Immature natural killer cell (primary cell): ENCODE data around the gene CNTN6. TPM values are rescaled to one million over a fixed set of nuclear protein-coding genes. Genes with fewer than 3 reads are reported as not detected.

Source experiments
- DNase-seq, 3 donors: peaks; one replicate each; pipeline ENCODE4 v3.0.0; 2022; ENCODE audit warnings: mixed read lengths in 1 of 3
- H3K27ac Mint-ChIP-seq, 6 donors: one replicate each; pipeline ENCODE4 v1.8.0; 2020; ENCODE audit warnings: mixed read lengths in 6 of 6, mild to moderate bottlenecking in 5 of 6, inconsistent platforms in 4 of 6, moderate library complexity in 3 of 6
- H3K27me3 Mint-ChIP-seq, 3 donors: one replicate each; pipeline ENCODE4 v1.8.0; 2020 to 2021; ENCODE audit warnings: low read depth in 3 of 3, mild to moderate bottlenecking in 3 of 3, mixed read lengths in 3 of 3, moderate library complexity in 3 of 3, inconsistent platforms in 1 of 3
- H3K36me3 Mint-ChIP-seq, 3 donors: one replicate each; pipeline ENCODE4 v1.8.0; 2020; ENCODE audit warnings: mixed read lengths in 3 of 3, inconsistent platforms in 2 of 3, mild to moderate bottlenecking in 2 of 3
- H3K4me1 Mint-ChIP-seq, 2 donors: one replicate each; pipeline ENCODE4 v1.8.0; 2020; ENCODE audit warnings: inconsistent platforms in 2 of 2, mild to moderate bottlenecking in 2 of 2, mixed read lengths in 2 of 2, moderate library complexity in 1 of 2
- H3K4me3 Mint-ChIP-seq, 5 donors: one replicate each; pipeline ENCODE4 v1.8.0; 2020; ENCODE audit warnings: mild to moderate bottlenecking in 5 of 5, mixed read lengths in 5 of 5, inconsistent platforms in 3 of 5, moderate library complexity in 3 of 5
- H3K9me3 Mint-ChIP-seq, 6 donors: one replicate each; pipeline ENCODE4 v1.8.0; 2020; ENCODE audit warnings: mild to moderate bottlenecking in 6 of 6, mixed read lengths in 6 of 6, inconsistent platforms in 4 of 6, moderate library complexity in 3 of 6
- polyA plus RNA-seq, 3 donors: library from polyadenylated mRNA; unstranded; fragments of 300-500 nt; fragmentation: Illumina TruSeq; gene quantifications; one replicate each; pipeline ENCODE4 v1.2.3, GENCODE V29; 2021

CNTN6 gene
- polyA plus RNA-seq, 3 donors from 2014 or later: not detected

DNA sequence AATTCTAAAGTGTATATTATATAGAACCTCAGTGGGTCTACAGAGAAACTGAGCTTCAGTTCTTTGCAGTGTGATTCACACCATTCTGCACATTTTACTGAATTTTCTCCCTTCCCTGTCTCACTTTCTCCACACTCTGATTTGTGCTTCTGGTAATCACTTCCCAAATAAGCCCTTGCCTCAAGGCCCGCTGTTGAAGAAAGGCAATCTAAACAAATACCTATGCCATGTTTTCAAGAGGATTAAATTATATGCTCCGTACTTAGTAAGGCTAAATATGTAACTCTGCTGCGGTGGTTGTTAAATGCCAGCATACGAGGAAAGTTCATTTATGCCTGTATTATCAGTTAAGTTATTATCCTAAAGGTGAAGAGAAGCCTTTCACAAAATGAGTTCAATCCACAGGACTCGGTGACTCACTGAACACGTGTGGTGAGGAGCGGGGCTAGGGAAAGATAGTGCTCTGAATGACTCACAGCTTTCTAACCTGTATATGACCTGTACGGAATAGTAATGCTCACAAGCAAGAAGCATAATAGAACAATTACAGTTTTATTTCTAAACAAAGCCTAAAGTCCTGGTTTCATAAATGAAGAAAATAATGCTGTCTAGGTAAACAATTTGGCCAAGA, 25.1 kb downstream of the CNTN6 start:
- no peak for DNase-seq
- Mint-ChIP-seq H3K4me1 (no peaks in the 10 kb centered on the region), H3K4me3 (no peak overlapping the region), H3K9me3 (peaks cover 3 to 54% (median 24%) of the 10 kb centered on the region in 6 donors), H3K27me3 (no peaks in the 10 kb centered on the region), H3K36me3 (no peaks in the 10 kb centered on the region), H3K27ac (no peak overlapping the region)

DNA sequence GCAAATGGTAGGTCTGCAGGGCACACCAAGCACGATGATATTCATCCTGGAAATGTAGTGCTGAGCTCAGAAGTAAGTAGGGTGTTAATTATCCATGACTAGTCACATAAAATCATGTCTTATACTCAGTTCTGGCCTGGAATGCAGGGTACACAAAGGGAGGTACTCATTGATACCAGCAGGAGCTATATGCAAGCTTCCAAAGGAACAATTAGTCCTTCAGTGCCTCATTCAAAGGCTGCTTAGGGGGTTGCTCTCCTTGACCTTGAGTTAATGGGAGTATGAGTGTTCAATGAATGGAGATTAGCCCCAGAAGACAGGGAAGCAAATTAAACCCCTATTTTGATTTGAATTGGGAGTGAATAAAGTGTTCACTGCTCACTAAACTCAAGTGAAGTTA, 38.3 kb downstream of the CNTN6 start:
- no peak overlapping the region for H3K27ac Mint-ChIP-seq
- no peak overlapping the region for H3K4me3 Mint-ChIP-seq
- H3K4me1 Mint-ChIP-seq: no peaks in the 10 kb centered on the region
- H3K27me3 Mint-ChIP-seq: peaks cover 0 to 2% (median 0%) of the 10 kb centered on the region in 3 donors
- no peak for DNase-seq
- peaks cover 6 to 43% (median 18%) of the 10 kb centered on the region in 6 donors for H3K9me3 Mint-ChIP-seq
- H3K36me3 Mint-ChIP-seq: no peaks in the 10 kb centered on the region

DNA sequence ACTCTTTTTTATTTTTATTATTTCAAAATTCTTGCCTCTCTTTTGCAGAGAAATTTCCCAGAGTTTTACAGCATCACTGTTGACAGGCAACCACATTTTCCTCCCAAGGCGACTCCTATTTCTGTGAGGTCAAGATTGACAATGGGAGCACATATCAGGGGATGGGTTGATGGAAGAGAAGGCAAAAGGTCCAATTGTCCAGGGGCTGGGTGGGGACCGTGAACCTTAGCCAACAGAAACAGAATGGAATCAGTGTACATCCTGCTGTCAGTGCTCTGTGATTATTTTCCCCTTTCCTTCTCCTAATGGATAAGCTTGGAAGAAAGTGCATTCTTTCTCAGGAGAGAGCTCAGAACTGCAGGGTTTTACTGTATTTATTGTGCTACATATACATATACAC, 42.4 kb downstream of the CNTN6 start:
- no peaks in the 10 kb centered on the region for H3K36me3 Mint-ChIP-seq
- H3K27me3 Mint-ChIP-seq: peaks cover 0 to 6% (median 0%) of the 10 kb centered on the region in 3 donors
- peaks cover 4 to 43% (median 27%) of the 10 kb centered on the region in 6 donors for H3K9me3 Mint-ChIP-seq
- no peak for DNase-seq
- no peaks in the 10 kb centered on the region for H3K4me1 Mint-ChIP-seq
- H3K27ac Mint-ChIP-seq: no peak overlapping the region
- no peak overlapping the region for H3K4me3 Mint-ChIP-seq

DNA sequence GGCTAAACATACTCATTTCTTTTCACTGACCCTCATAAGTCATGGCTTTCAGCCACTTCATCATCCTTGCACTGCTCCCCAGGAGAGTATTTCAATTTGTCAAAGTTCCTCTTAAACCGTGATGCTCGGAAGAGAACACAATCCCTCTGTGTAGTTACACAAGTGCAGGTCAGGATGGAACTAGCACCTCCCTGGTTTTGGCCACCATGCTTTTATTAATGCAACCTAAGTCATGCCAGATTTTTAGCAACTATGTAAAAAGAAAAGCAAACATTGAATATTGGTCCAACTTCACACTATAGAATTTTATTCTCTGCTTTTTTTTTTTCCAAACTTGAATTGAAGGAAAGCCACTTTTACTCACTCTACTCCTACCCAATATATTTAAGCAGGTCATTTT, 45.2 kb downstream of the CNTN6 start:
- no peak overlapping the region for H3K27ac Mint-ChIP-seq
- no peaks in the 10 kb centered on the region for H3K36me3 Mint-ChIP-seq
- H3K9me3 Mint-ChIP-seq: peaks cover 9 to 32% (median 17%) of the 10 kb centered on the region in 6 donors
- no peak overlapping the region for H3K4me3 Mint-ChIP-seq
- no peak for DNase-seq
- no peaks in the 10 kb centered on the region for H3K4me1 Mint-ChIP-seq
- peaks cover 0 to 6% (median 0%) of the 10 kb centered on the region in 3 donors for H3K27me3 Mint-ChIP-seq

DNA sequence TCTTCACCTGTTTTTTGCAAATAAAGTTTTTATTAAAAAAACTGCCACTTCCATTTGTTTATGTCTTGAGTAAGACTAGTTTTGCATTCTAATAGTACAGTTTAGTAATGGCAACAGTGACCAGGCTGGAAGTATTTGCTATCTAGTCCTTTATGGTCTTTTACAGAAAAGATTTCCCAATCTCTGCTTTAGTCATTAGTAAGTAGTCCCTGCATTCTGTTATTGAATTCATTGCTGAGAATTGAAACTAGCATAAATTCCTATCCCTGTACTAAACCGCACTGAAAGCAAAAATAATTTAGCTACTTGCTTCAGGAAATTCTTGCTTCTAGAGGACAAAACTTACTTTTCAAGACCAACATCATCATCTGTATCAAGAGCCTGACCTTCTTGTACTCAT, 46.2 kb downstream of the CNTN6 start:
- no peak for DNase-seq
- H3K4me1 Mint-ChIP-seq: no peaks in the 10 kb centered on the region
- H3K36me3 Mint-ChIP-seq: no peaks in the 10 kb centered on the region

DNA sequence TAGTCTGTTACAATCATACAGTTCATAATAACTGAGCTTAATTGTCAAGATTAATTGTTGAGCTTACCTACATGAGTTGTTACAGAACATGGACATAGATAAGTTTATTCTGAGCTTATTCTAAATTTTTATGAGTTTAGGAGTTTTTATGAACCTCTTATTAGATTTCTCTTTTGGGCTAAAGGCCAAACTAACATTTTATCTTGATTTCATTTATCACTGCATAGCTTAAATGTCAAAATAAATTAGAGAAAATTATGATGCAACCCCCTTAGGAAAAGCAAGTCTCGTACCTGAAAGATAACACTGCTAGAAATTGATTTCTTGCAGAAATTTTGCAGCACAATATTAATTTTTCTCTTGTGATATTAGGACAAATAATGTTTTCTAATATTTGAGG, 54.5 kb downstream of the CNTN6 start:
- no peaks in the 10 kb centered on the region for H3K27me3 Mint-ChIP-seq
- no peaks in the 10 kb centered on the region for H3K36me3 Mint-ChIP-seq
- DNase-seq: no peak
- H3K9me3 Mint-ChIP-seq: peaks cover 2 to 53% (median 5%) of the 10 kb centered on the region in 6 donors
- H3K4me1 Mint-ChIP-seq: no peaks in the 10 kb centered on the region
- no peak overlapping the region for H3K4me3 Mint-ChIP-seq
- no peak overlapping the region for H3K27ac Mint-ChIP-seq

More for the DNA sequence above, 46.2 kb downstream of the CNTN6 start:
- no peak overlapping the region for H3K4me3 Mint-ChIP-seq
- peaks cover 9 to 31% (median 18%) of the 10 kb centered on the region in 6 donors for H3K9me3 Mint-ChIP-seq
- H3K27ac Mint-ChIP-seq: no peak overlapping the region
- peaks cover 0 to 6% (median 0%) of the 10 kb centered on the region in 3 donors for H3K27me3 Mint-ChIP-seq

DNA sequence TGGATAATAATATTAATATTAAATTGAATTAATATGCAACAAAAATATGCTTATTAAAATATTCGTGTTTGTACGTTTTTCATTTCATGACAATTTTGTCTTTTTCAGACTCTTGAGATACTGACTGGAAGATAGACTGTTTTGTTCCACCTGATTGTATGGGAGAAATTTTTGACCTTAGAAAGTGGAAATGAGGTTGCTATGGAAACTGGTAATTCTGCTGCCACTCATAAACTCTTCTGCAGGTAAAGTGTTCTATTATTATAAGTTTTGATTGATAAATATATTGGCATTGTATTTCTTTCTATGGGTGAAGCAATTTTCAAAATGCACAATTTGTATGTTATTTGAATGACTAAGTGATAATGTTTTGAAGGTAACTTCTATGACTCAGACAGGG, 55.0 kb downstream of the CNTN6 start:
- peaks cover 2 to 53% (median 5%) of the 10 kb centered on the region in 6 donors for H3K9me3 Mint-ChIP-seq
- no peaks in the 10 kb centered on the region for H3K4me1 Mint-ChIP-seq
- no peak for DNase-seq
- no peaks in the 10 kb centered on the region for H3K36me3 Mint-ChIP-seq
- H3K27me3 Mint-ChIP-seq: no peaks in the 10 kb centered on the region
- H3K4me3 Mint-ChIP-seq: no peak overlapping the region
- H3K27ac Mint-ChIP-seq: no peak overlapping the region

DNA sequence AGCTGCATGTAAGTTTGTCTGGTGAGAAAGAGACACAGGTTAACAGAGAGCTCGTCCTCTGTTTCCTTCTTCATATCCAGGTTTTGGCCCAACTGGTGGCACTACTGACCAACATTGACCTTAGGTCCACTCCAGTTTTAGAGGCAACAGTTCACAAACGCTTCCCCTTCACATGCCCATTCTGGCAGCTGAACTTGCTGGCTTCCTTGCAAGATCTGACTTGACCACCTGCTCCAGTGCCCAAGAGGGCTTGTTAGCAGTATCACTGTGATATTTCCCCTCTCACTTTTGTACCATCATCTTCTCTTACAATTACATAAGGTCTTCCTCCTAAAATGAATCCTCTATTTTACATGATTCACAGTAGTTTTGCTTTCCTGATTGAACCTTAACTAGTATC, 71.3 kb downstream of the CNTN6 start:
- H3K27me3 Mint-ChIP-seq: peaks cover 0 to 3% (median 0%) of the 10 kb centered on the region in 3 donors
- H3K9me3 Mint-ChIP-seq: peaks cover 4 to 48% (median 21%) of the 10 kb centered on the region in 6 donors
- H3K36me3 Mint-ChIP-seq: no peaks in the 10 kb centered on the region

DNA sequence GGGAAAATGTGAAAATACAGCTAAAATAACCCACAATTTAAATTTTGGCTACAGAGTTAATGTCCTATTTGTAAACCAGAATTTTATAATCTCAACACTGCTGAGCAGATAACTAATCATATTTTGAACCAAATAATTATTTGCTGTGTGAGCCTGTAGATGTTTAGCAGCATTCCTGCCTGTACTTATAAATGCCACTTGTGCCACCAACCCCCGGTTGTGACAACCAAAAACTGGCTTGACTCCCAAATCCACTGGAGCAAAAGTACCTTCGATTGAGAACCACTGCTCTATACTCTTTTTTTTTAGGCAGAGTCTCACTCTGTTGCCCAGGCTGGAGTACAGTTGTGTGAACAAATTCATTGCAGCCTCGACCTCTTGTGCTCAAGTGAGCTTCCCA, 78.5 kb downstream of the CNTN6 start:
- DNase-seq: no peak
- no peak overlapping the region for H3K4me3 Mint-ChIP-seq
- peaks cover 8 to 66% (median 25%) of the 10 kb centered on the region in 6 donors for H3K9me3 Mint-ChIP-seq
- H3K27ac Mint-ChIP-seq: no peak overlapping the region
- peaks cover 0 to 4% (median 0%) of the 10 kb centered on the region in 3 donors for H3K36me3 Mint-ChIP-seq
- H3K27me3 Mint-ChIP-seq: no peaks in the 10 kb centered on the region
- H3K4me1 Mint-ChIP-seq: no peaks in the 10 kb centered on the region

More for the DNA sequence above, 71.3 kb downstream of the CNTN6 start:
- no peak overlapping the region for H3K4me3 Mint-ChIP-seq
- no peak for DNase-seq
- no peaks in the 10 kb centered on the region for H3K4me1 Mint-ChIP-seq
- no peak overlapping the region for H3K27ac Mint-ChIP-seq

DNA sequence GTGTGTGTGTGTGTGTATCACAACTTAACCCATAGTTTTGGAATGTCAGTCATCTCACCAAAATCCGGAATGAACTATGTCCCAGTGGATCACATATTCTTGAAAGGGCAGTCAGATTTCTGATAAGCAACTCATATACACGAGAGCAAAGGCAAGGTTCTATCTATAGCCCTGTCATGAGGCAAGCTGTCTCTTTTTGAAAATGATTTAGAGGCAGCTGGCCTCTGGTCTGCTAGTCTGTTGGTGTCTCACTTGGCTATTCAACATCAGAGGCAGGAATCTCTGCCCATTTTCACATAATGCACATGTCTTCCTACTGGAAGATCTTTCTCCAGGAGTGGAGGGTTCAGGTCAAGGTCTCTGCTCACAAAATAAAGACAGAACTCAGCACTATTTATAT, 79.8 kb downstream of the CNTN6 start:
- no peak for DNase-seq
- Mint-ChIP-seq H3K27me3 (no peaks in the 10 kb centered on the region), H3K4me3 (no peak overlapping the region), H3K27ac (no peak overlapping the region), H3K36me3 (peaks cover 0 to 4% (median 0%) of the 10 kb centered on the region in 3 donors), H3K4me1 (no peaks in the 10 kb centered on the region), H3K9me3 (peaks cover 8 to 55% (median 25%) of the 10 kb centered on the region in 6 donors)

DNA sequence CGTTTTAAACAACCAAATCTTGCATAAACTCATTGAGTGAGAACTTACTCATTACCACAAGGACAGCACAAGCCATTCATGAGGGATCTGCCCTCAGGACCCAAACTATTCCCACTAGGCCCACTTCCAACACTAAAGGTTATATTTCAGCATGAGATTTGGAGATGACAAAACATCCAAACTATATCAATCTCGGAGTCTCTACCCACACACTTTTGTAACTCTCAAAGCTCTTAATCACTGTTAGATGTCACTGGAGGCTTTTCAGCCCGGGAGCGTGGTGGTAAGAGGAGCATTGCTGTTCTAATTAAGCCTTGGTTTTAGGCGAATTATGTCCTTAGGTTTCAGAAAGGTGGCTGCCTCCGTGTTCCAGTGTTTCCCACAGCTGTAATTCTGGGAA, 86.3 kb downstream of the CNTN6 start:
- Mint-ChIP-seq H3K9me3 (peaks cover 14 to 48% (median 33%) of the 10 kb centered on the region in 6 donors), H3K4me1 (no peaks in the 10 kb centered on the region), H3K27me3 (no peaks in the 10 kb centered on the region), H3K4me3 (no peak overlapping the region), H3K27ac (no peak overlapping the region), H3K36me3 (peaks cover 0 to 4% (median 0%) of the 10 kb centered on the region in 3 donors)
- no peak for DNase-seq

DNA sequence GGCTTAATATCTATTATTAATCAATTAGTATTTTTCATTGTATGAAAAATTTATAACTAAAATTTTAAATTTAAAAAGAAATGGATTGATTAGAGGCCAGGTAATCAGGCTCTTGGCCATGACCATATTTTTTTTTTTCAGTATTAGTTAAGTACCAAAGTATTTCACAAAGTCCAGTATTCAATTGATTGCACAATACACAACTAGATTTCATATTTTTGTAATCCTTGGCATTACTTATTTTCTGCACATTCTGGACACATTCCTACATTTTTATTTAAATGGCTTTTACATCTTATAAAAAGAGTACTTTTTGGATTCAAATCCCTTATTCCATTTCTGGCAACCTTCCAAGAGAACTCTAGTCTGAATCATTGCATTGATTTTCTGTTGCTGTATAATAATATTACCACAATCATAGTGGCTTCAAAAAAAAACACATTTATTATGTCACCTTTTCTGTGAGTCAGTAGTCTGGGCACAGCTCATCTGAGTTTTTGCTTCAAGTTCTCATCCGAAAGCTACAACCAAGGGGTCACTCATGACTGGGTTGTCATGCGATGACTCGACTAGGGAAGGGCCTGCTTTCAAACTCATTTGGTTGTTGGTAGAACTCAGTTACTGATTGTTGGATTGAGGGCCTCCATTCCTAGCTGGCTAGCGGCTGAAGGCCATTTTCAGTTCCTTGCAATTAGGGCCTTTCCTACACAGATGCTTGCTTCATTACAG, 90.7 kb downstream of the CNTN6 start:
- H3K9me3 Mint-ChIP-seq: peaks cover 8 to 44% (median 22%) of the 10 kb centered on the region in 6 donors
- H3K4me3 Mint-ChIP-seq: no peak overlapping the region
- H3K36me3 Mint-ChIP-seq: no peaks in the 10 kb centered on the region
- H3K4me1 Mint-ChIP-seq: no peaks in the 10 kb centered on the region
- H3K27me3 Mint-ChIP-seq: no peaks in the 10 kb centered on the region
- H3K27ac Mint-ChIP-seq: no peak overlapping the region
- no peak for DNase-seq

DNA sequence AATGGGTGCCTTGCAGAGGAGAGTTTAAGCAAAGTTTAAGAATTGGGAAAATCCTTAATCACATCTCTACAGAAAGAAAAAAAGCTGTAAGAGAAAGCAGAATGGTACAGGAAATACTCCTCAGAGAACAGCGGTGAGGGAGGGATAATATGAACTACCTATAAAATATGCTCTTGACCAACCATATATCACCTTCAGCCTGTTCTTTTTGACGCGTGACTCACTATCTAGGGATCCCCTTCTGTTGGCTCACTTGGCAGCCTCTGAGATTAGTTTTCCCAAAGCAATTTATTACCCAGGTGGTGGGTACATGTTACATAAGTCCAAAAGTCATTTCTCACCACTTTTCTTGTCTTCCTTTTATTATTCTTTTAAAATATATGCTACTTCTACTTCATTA, 97.7 kb downstream of the CNTN6 start:
- DNase-seq: no peak
- H3K4me3 Mint-ChIP-seq: no peak overlapping the region
- H3K4me1 Mint-ChIP-seq: no peaks in the 10 kb centered on the region
- H3K27ac Mint-ChIP-seq: no peak overlapping the region
- peaks cover 0 to 4% (median 1%) of the 10 kb centered on the region in 3 donors for H3K27me3 Mint-ChIP-seq
- peaks cover 17 to 57% (median 24%) of the 10 kb centered on the region in 6 donors for H3K9me3 Mint-ChIP-seq
- no peaks in the 10 kb centered on the region for H3K36me3 Mint-ChIP-seq

DNA sequence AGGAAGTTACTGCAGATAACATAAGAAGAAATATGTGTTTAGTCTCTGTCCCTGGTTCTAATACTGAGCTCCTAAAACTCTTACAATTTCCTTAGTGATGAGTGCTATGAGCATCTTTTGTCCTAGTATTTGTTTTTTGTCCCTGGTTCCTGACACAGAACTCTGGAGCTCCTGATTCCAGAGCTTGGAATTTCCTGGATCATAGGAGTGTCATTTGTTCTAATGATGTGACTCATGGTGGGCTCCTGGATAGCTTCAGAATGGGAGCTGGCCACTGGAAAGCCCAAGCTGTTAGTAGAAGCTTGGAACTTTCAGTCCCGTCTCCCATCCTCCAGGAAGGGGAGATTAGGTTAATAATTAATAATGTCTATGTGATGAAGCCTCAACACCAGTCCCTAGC, 98.2 kb downstream of the CNTN6 start:
- H3K27me3 Mint-ChIP-seq: peaks cover 0 to 4% (median 1%) of the 10 kb centered on the region in 3 donors
- no peaks in the 10 kb centered on the region for H3K36me3 Mint-ChIP-seq
- no peak overlapping the region for H3K4me3 Mint-ChIP-seq
- H3K4me1 Mint-ChIP-seq: no peaks in the 10 kb centered on the region
- no peak overlapping the region for H3K27ac Mint-ChIP-seq
- DNase-seq: no peak
- peaks cover 17 to 61% (median 25%) of the 10 kb centered on the region in 6 donors for H3K9me3 Mint-ChIP-seq
